Measurements from ENCODE around the gene SORCS2. TPM values are rescaled to one million over a fixed set of nuclear protein-coding genes. Genes with fewer than 3 reads are reported as not detected.

The SORCS2 gene
- total RNA-seq, 6 donors from 2014 or later = 2.2 to 28.3 (median 7.2) TPM

- H3K27me3 ChIP-seq = no peaks in the 10 kb centered on the region
- no peaks in the 10 kb centered on the region for H3K9me3 ChIP-seq
- no peaks in the 10 kb centered on the region for H3K4me1 ChIP-seq
- WGBS, 2 donors = 88 to 89% methylated on average over 5 to 11 of the region's 11 CpGs
- H3K4me3 ChIP-seq = no peak overlapping the region
- no peak overlapping the region for H3K27ac ChIP-seq
- H3K36me3 ChIP-seq = peaks cover 0 to 26% (median 7%) of the 10 kb centered on the region in 4 donors
- no peak for TF ChIP-seq POLR2A (IDR thresholded peaks at IDR 0.05)
- TF ChIP-seq, protein P1, sequence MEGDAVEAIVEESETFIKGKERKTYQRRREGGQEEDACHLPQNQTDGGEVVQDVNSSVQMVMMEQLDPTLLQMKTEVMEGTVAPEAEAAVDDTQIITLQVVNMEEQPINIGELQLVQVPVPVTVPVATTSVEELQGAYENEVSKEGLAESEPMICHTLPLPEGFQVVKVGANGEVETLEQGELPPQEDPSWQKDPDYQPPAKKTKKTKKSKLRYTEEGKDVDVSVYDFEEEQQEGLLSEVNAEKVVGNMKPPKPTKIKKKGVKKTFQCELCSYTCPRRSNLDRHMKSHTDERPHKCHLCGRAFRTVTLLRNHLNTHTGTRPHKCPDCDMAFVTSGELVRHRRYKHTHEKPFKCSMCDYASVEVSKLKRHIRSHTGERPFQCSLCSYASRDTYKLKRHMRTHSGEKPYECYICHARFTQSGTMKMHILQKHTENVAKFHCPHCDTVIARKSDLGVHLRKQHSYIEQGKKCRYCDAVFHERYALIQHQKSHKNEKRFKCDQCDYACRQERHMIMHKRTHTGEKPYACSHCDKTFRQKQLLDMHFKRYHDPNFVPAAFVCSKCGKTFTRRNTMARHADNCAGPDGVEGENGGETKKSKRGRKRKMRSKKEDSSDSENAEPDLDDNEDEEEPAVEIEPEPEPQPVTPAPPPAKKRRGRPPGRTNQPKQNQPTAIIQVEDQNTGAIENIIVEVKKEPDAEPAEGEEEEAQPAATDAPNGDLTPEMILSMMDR (IDR thresholded peaks at IDR 0.05) = no peak
- TF ChIP-seq POLR2AphosphoS5 (IDR thresholded peaks at IDR 0.05) = no peak
- TF ChIP-seq EP300 (IDR thresholded peaks at IDR 0.05) = no peak
- no peak for DNase-seq
- ATAC-seq (ENCODE audit: low FRiP score in 2 of 2) = no peak
Measured at GRCh38 chr4:7761312-7761711, 569.0 kb downstream of the SORCS2 start.

DNA sequence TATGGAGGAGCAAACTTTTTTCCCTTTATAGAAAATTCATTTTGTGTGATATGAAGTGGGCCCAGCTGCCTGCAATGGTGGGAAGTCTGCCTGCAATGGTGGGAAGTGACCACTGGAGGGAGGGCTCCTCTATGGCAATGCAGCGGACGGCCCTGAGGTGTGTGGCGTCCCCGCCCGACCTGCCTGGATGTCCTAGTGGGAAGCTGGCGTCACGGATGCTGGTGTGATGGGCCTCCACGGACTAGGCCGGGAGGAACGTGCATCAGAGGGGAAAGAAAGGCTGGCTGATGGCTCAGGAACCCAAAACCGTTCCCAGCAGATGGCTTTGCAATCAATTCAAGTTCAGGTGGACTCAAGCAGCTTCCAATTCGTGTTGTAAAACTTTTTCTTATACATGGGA is 569.4 kb downstream of the SORCS2 start:
- peaks cover 0 to 30% (median 7%) of the 10 kb centered on the region in 4 donors for H3K36me3 ChIP-seq
- WGBS, 2 donors = 26 to 36% methylated on average over 12 of the region's 12 CpGs
- H3K27ac ChIP-seq = no peak overlapping the region
- no peaks in the 10 kb centered on the region for H3K9me3 ChIP-seq
- ATAC-seq (ENCODE audit: low FRiP score in 2 of 2) (peak; percentile 79 to 85), DNase-seq (peak; percentile 76 to 88)
- TF ChIP-seq POLR2A (IDR thresholded peaks at IDR 0.05) = no peak
- TF ChIP-seq, protein P1 (IDR thresholded peaks at IDR 0.05) = peak; percentile 58 to 85 (median 75)
- no peaks in the 10 kb centered on the region for H3K4me1 ChIP-seq
- H3K4me3 ChIP-seq = no peak overlapping the region
- H3K27me3 ChIP-seq = no peaks in the 10 kb centered on the region

- no peak for ATAC-seq (ENCODE audit: low FRiP score in 2 of 2)
- no peak overlapping the region for H3K27ac ChIP-seq
- no peaks in the 10 kb centered on the region for H3K9me3 ChIP-seq
- TF ChIP-seq, protein P1 (IDR thresholded peaks at IDR 0.05) = no peak
- no peak for TF ChIP-seq POLR2A (IDR thresholded peaks at IDR 0.05)
- TF ChIP-seq EP300 (IDR thresholded peaks at IDR 0.05) = no peak
- no peak for TF ChIP-seq POLR2AphosphoS5 (IDR thresholded peaks at IDR 0.05)
- DNase-seq = no peak
- 72 to 90% methylated on average over 13 to 15 of the region's 15 CpGs for WGBS, 2 donors
- H3K36me3 ChIP-seq = peaks cover 0 to 38% (median 7%) of the 10 kb centered on the region in 4 donors
- no peaks in the 10 kb centered on the region for H3K4me1 ChIP-seq
- H3K27me3 ChIP-seq = no peaks in the 10 kb centered on the region
- H3K4me3 ChIP-seq = no peak overlapping the region
Measured at GRCh38 chr4:7762376-7763030, 570.2 kb downstream of the SORCS2 start.

GRCh38 chr4:7763106-7763505 is 570.8 kb downstream of the SORCS2 start:
- ATAC-seq (ENCODE audit: low FRiP score in 2 of 2) (no peak), DNase-seq (no peak)
- Histone ChIP-seq H3K4me1 (no peaks in the 10 kb centered on the region), H3K4me3 (no peak overlapping the region), H3K27me3 (no peaks in the 10 kb centered on the region), H3K36me3 (peaks cover 0 to 42% (median 13%) of the 10 kb centered on the region in 4 donors), H3K9me3 (no peaks in the 10 kb centered on the region), H3K27ac (no peak overlapping the region)
- TF ChIP-seq POLR2A (IDR thresholded peaks at IDR 0.05) = no peak
- no peak for TF ChIP-seq POLR2AphosphoS5 (IDR thresholded peaks at IDR 0.05)
- no peak for TF ChIP-seq EP300 (IDR thresholded peaks at IDR 0.05)
- TF ChIP-seq, protein P1 (IDR thresholded peaks at IDR 0.05) = no peak
- WGBS, 2 donors = 84 to 92% methylated on average over 16 of the region's 16 CpGs

GRCh38 chr4:7763788-7764187 is 571.5 kb downstream of the SORCS2 start:
- peaks cover 0 to 49% (median 17%) of the 10 kb centered on the region in 4 donors for H3K36me3 ChIP-seq
- H3K4me3 ChIP-seq = no peak overlapping the region
- H3K4me1 ChIP-seq = no peaks in the 10 kb centered on the region
- no peaks in the 10 kb centered on the region for H3K27me3 ChIP-seq
- no peak overlapping the region for H3K27ac ChIP-seq
- DNase-seq (no peak), ATAC-seq (ENCODE audit: low FRiP score in 2 of 2) (no peak)
- 85 to 91% methylated on average over 10 of the region's 10 CpGs for WGBS, 2 donors
- H3K9me3 ChIP-seq = no peaks in the 10 kb centered on the region
- TF ChIP-seq, protein P1 (IDR thresholded peaks at IDR 0.05) = no peak
- no peak for TF ChIP-seq POLR2AphosphoS5 (IDR thresholded peaks at IDR 0.05)
- no peak for TF ChIP-seq EP300 (IDR thresholded peaks at IDR 0.05)
- no peak for TF ChIP-seq POLR2A (IDR thresholded peaks at IDR 0.05)
